Muscle of leg (tissue), 11 donors: ENCODE data around the gene MAGI1. TPM values are rescaled to one million over a fixed set of nuclear protein-coding genes. Genes with fewer than 3 reads are reported as not detected.

Experiments
- DNase-seq: peaks from one replicate; pipeline ENCODE4 v3.0.0; 2013
- H3K27ac ChIP-seq: one replicate; pipeline ENCODE4 v1.5.1; 2013; ENCODE audit warnings: mild to moderate bottlenecking, low read length, control low read depth
- H3K27me3 ChIP-seq: one replicate; pipeline ENCODE4 v1.6.1; 2013; ENCODE audit warnings: low read length; ENCODE audit not compliant: control insufficient read depth, insufficient read depth
- H3K36me3 ChIP-seq: one replicate; pipeline ENCODE4 v1.6.1; 2013; ENCODE audit warnings: low read length; ENCODE audit not compliant: control insufficient read depth, insufficient read depth
- H3K4me1 ChIP-seq: one replicate; pipeline ENCODE4 v1.6.1; 2013; ENCODE audit warnings: low read length; ENCODE audit not compliant: control insufficient read depth, insufficient read depth
- H3K4me3 ChIP-seq: one replicate; pipeline ENCODE4 v1.5.1; 2013; ENCODE audit warnings: low read length, control low read depth
- H3K9me3 ChIP-seq: replicated peaks from 2 replicates; pipeline ENCODE4 v1.6.1; 2013; ENCODE audit warnings: low read depth, low read length; ENCODE audit not compliant: control insufficient read depth
- WGBS: methylation state at CpG from one replicate; pipeline ENCODE4 v1.1.5; 2013; ENCODE audit warnings: missing lambda C conversion rate; ENCODE audit not compliant: insufficient coverage; 5-methylcytosine and 5-hydroxymethylcytosine counted together
- polyA plus RNA-seq, 8 donors: library from polyadenylated mRNA; unstranded; fragments of 120-200 nt; gene quantifications; one replicate each; pipeline versions ENCODE4 v1.2.1 to v1.2.3, GENCODE V29; 2013; ENCODE audit warnings: inconsistent platforms in 1 of 8, low replicate concordance in 1 of 8; ENCODE audit not compliant: insufficient read length in 8 of 8, insufficient read depth in 1 of 8
- total RNA-seq: library from RNA; stranded (reverse); fragments of 120-200 nt; gene quantifications from one replicate; pipeline ENCODE4 v1.2.4, GENCODE V29; 2013

The MAGI1 gene
- total and polyA plus RNA-seq, 9 donors: 10.0 to 16.8 (median 12.0) TPM

DNA sequence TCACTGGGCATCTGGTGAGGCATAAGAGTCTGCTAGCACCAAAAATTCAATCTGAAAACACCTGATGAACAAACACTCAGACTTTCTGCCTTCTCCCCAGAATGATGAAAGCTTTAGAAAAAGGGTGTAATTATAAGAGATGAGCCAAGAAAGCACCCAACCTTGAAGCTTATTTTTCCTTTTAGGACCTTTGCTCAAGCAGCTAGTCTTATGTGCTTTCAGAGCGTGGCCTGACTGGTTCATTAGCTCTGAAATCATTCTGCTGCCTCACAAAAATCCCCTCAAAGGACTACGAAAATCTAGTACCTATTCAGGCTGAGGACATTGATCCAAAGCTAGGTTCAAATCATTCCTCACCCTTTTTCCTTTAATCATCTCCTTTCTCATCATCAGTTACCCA is 662.3 kb downstream of the MAGI1 start:
- H3K4me1 ChIP-seq: no peaks in the 10 kb centered on the region
- no peak overlapping the region for H3K4me3 ChIP-seq
- H3K27ac ChIP-seq: no peak overlapping the region
- H3K27me3 ChIP-seq: no peaks in the 10 kb centered on the region
- H3K36me3 ChIP-seq: peaks cover 5% of the 10 kb centered on the region
- H3K9me3 ChIP-seq: no peaks in the 10 kb centered on the region
- DNase-seq: no peak
- 88% methylated on average over 1 of the region's 2 CpGs for WGBS

DNA sequence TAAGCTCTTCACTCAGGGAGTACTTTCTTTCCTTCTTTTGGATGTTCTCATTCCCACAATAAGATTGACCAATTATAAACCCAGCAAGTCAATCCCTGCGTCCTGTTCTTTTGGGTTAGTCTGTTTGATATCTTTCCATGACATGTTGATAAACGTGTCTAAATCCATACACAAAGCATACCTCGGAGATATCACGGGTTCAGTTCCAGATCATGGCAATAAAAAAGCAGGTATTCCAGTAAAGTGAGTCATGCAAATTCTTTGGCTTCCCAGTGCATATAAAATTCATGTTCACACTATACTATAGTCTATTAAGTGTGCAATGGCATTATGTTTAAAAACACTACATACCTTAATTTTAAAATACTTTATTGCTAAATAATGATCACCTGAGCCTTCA is 667.7 kb downstream of the MAGI1 start:
- Histone ChIP-seq H3K9me3 (no peaks in the 10 kb centered on the region), H3K27ac (no peak overlapping the region), H3K4me3 (no peak overlapping the region), H3K4me1 (no peaks in the 10 kb centered on the region), H3K27me3 (no peaks in the 10 kb centered on the region), H3K36me3 (no peaks in the 10 kb centered on the region)
- no peak for DNase-seq
- no CpG with 5 or more reads among the region's 4 CpGs for WGBS

DNA sequence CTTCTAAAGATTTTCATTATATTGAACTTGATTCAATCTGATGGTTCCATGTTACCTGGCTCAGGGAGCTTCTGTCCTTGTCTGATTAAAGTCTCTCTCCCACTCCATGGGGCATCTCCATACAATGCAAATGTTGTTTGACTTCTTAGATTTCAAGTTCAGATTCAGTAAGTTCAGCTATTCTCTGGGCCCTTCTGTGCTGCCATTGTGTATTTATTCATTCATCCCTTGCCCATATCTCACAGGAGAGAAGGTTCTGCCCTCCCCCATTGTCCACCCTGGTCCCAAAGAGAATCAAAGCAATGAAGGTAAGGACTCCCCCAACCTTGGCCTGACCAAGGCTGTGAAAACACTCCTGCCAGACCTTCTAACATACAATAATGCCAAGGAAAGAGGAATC is 669.9 kb downstream of the MAGI1 start:
- no peaks in the 10 kb centered on the region for H3K27me3 ChIP-seq
- no peaks in the 10 kb centered on the region for H3K9me3 ChIP-seq
- H3K4me3 ChIP-seq: no peak overlapping the region
- DNase-seq: no peak
- no peaks in the 10 kb centered on the region for H3K4me1 ChIP-seq
- H3K36me3 ChIP-seq: no peaks in the 10 kb centered on the region
- no peak overlapping the region for H3K27ac ChIP-seq

GRCh38 chr3:65362688-65363087 is 676.0 kb downstream of the MAGI1 start:
- no CpG with 5 or more reads among the region's 1 CpG for WGBS
- Histone ChIP-seq H3K36me3 (peaks cover 7% of the 10 kb centered on the region), H3K27ac (no peak overlapping the region), H3K4me3 (no peak overlapping the region), H3K27me3 (no peaks in the 10 kb centered on the region), H3K9me3 (no peaks in the 10 kb centered on the region), H3K4me1 (no peaks in the 10 kb centered on the region)
- no peak for DNase-seq

DNA sequence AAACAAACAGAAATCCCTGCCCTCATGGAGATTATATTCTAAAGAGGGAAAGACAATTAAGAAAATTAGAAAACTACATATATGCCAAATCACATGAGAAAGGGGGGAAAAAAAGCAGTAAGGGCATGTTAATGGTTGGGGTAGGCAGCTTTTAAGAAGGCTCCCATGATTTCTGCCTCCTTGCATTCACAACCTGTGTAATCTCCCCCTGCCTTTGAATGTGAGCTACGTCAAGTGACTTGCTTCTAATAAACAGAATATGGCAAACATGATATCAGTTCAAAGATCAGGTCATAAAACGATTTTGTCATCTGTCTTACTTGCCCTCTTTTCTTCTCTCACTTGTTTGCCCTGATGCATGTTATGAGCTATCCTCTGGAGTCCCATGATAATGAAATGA is 677.3 kb downstream of the MAGI1 start:
- peaks cover 7% of the 10 kb centered on the region for H3K36me3 ChIP-seq
- no peak for DNase-seq
- no CpG with 5 or more reads among the region's 2 CpGs for WGBS

DNA sequence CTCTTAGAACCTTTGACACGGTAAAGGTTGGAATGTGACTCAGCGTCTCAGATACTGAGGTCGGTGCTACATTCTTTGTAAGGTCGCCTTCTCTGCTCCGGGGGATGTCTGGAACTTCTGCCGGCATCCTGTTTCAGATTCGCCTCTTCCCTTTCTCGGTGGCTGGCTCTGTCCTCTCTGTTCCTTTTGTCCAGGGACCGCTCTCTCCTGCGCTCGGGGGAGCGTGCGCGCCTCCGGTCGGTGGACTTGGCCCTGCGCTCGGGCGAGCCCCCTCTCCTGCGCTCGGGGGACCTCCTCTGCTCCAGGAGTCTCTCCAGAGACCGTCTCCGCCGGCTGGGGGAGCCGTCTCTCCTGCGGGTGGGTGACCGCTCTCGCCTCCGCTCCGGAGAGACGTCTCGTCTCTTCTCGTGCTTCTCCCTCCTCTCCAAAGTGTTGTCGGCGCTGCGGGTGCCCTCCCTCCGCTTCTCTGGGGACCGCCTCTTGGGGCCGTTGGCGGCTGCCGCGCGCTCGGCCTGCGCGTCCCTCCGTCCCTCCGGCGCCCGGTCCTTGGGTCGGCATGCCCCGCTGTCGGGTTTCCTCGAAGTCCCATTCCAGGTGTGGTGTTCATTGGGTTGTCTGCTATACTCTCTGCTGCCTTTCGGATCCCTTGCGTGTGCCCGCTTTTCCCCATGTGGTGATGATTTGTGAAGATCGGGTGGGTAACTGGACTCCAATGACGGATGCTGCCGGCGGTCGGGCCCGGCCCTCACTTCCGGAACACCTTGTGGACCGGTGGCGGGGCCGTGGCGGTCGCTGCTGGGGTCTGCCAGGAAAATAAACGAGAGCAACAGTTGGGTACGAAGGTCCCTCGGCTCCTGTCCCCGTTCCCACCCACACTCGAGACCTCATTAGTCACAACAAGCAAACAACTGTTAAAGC is 682.1 kb downstream of the MAGI1 start:
- H3K4me3 ChIP-seq: peak overlapping the region; percentile 31

More for the DNA sequence above, 677.3 kb downstream of the MAGI1 start:
- H3K27me3 ChIP-seq: no peaks in the 10 kb centered on the region
- H3K27ac ChIP-seq: no peak overlapping the region
- no peak overlapping the region for H3K4me3 ChIP-seq
- H3K4me1 ChIP-seq: no peaks in the 10 kb centered on the region
- H3K9me3 ChIP-seq: no peaks in the 10 kb centered on the region

DNA sequence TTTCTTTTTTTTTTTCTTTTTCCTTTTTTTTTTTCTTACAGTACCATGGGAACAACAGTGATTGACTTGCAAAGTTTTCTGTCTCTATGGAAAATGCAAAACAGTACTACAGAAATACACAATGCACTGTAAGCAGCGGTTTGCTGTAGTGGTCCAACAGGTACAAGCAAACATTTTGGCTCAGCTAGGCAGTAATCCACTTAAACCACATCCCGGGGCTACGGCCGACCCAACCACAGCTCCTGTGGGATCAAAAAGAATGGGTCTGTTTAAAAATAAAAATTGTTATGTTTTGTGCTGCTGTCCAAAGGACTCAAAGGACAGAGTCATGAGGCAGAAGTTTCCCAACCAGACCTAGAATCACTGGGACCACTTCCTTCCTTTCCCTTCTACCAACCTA is 683.8 kb downstream of the MAGI1 start:
- H3K4me3 ChIP-seq: no peak overlapping the region
- H3K36me3 ChIP-seq: no peaks in the 10 kb centered on the region
- no peak overlapping the region for H3K27ac ChIP-seq
- no CpG with 5 or more reads among the region's 4 CpGs for WGBS
- no peaks in the 10 kb centered on the region for H3K27me3 ChIP-seq
- H3K9me3 ChIP-seq: no peaks in the 10 kb centered on the region
- H3K4me1 ChIP-seq: no peaks in the 10 kb centered on the region
- no peak for DNase-seq

More for the DNA sequence above, 682.1 kb downstream of the MAGI1 start:
- Histone ChIP-seq H3K9me3 (no peaks in the 10 kb centered on the region), H3K36me3 (peaks cover 3% of the 10 kb centered on the region), H3K27me3 (no peaks in the 10 kb centered on the region), H3K4me1 (no peaks in the 10 kb centered on the region), H3K27ac (no peak overlapping the region)
- 14% methylated on average over 65 of the region's 74 CpGs for WGBS
- DNase-seq: no peak

GRCh38 chr3:65352951-65353350 is 685.8 kb downstream of the MAGI1 start:
- no peak for DNase-seq
- Histone ChIP-seq H3K27ac (no peak overlapping the region), H3K4me3 (no peak overlapping the region), H3K36me3 (no peaks in the 10 kb centered on the region), H3K27me3 (no peaks in the 10 kb centered on the region), H3K4me1 (no peaks in the 10 kb centered on the region), H3K9me3 (no peaks in the 10 kb centered on the region)
- no CpG with 5 or more reads among the region's 2 CpGs for WGBS

GRCh38 chr3:65351753-65352152 is 687.0 kb downstream of the MAGI1 start:
- Histone ChIP-seq H3K9me3 (no peaks in the 10 kb centered on the region), H3K27me3 (no peaks in the 10 kb centered on the region), H3K4me1 (no peaks in the 10 kb centered on the region), H3K4me3 (no peak overlapping the region), H3K27ac (no peak overlapping the region), H3K36me3 (no peaks in the 10 kb centered on the region)
- 41% methylated on average over 4 of the region's 4 CpGs for WGBS
- no peak for DNase-seq

GRCh38 chr3:65350801-65351476 is 687.8 kb downstream of the MAGI1 start:
- DNase-seq: no peak
- Histone ChIP-seq H3K4me3 (no peak overlapping the region), H3K27me3 (no peaks in the 10 kb centered on the region), H3K27ac (no peak overlapping the region), H3K36me3 (no peaks in the 10 kb centered on the region), H3K9me3 (no peaks in the 10 kb centered on the region), H3K4me1 (no peaks in the 10 kb centered on the region)
- 82% methylated on average over 3 of the region's 5 CpGs for WGBS
